Ascending aorta (tissue), 2 donors: ENCODE measurements around the gene SUPT16H. TPM values are rescaled to one million over a fixed set of nuclear protein-coding genes. Genes with fewer than 3 reads are reported as not detected.
"Not testable (repeated sequence)": the region's sequence is repeated elsewhere in the genome, so short reads cannot be mapped to it uniquely, and the experiment has no call there.

Experiments used
- DNase-seq, 2 donors: peaks; one replicate each; pipeline ENCODE4 v3.0.0-alpha.2; 2019; ENCODE audit warnings: low spot score in 2 of 2
- H3K27ac ChIP-seq, 2 donors: fragments of 200-600 bp; sonication (generic); one replicate each; pipeline ENCODE4 v1.5.1; 2016 to 2017; ENCODE audit warnings: mild to moderate bottlenecking in 1 of 2
- H3K27me3 ChIP-seq: fragments of 200-600 bp; sonication (generic); one replicate; pipeline ENCODE4 v1.5.1; 2017
- H3K36me3 ChIP-seq, 2 donors: fragments of 200-600 bp; sonication (generic); one replicate each; pipeline ENCODE4 v1.5.1; 2016
- H3K4me1 ChIP-seq, 2 donors: fragments of 200-600 bp; sonication (generic); one replicate each; pipeline ENCODE4 v1.5.1; 2016 to 2017; ENCODE audit warnings: mild to moderate bottlenecking in 1 of 2
- H3K4me3 ChIP-seq, 2 donors: fragments of 200-600 bp; sonication (generic); one replicate each; pipeline ENCODE4 v1.5.1; 2016 to 2017; ENCODE audit warnings: mild to moderate bottlenecking in 1 of 2
- H3K9me3 ChIP-seq, 2 donors: fragments of 200-600 bp; sonication (generic); one replicate each; pipeline ENCODE4 v1.5.1; 2016
- intact Hi-C: fragments of 100-400 bp; cut with DNase I; formaldehyde crosslinking; loops from one replicate; pipeline ENCODE4 v1.15.1; 2023
- total RNA-seq: library from RNA; depleted of rRNA; stranded (reverse); fragments of >200 nt; gene quantifications from one replicate; pipeline ENCODE4 v1.1.0, GENCODE V29; 2016
- TF ChIP-seq, protein P1 (sequence below), 3 experiments: fragments of 200-600 bp in 2 of 3; fragments of 450-650 bp in 1 of 3; sonication (generic) in 2 of 3; IDR thresholded peaks; one replicate each; pipeline ENCODE4 v1.5.1; 2016 to 2019; ENCODE audit warnings: antibody characterized with exemption in 3 of 3, mild to moderate bottlenecking in 1 of 3, moderate library complexity in 1 of 3

Gene SUPT16H
- total RNA-seq, 1 donor from 2014 or later: 13.5 TPM

- H3K27ac ChIP-seq: no peak overlapping the region
- TF ChIP-seq, protein P1, sequence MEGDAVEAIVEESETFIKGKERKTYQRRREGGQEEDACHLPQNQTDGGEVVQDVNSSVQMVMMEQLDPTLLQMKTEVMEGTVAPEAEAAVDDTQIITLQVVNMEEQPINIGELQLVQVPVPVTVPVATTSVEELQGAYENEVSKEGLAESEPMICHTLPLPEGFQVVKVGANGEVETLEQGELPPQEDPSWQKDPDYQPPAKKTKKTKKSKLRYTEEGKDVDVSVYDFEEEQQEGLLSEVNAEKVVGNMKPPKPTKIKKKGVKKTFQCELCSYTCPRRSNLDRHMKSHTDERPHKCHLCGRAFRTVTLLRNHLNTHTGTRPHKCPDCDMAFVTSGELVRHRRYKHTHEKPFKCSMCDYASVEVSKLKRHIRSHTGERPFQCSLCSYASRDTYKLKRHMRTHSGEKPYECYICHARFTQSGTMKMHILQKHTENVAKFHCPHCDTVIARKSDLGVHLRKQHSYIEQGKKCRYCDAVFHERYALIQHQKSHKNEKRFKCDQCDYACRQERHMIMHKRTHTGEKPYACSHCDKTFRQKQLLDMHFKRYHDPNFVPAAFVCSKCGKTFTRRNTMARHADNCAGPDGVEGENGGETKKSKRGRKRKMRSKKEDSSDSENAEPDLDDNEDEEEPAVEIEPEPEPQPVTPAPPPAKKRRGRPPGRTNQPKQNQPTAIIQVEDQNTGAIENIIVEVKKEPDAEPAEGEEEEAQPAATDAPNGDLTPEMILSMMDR (IDR thresholded peaks at IDR 0.05): no peak
- DNase-seq: peak; percentile 21 to 75
- no peaks in the 10 kb centered on the region for H3K4me1 ChIP-seq
- no peaks in the 10 kb centered on the region for H3K9me3 ChIP-seq
- intact Hi-C loops: no loop called here
- H3K36me3 ChIP-seq: no peaks in the 10 kb centered on the region
- H3K27me3 ChIP-seq: no peaks in the 10 kb centered on the region
- peak overlapping the region; percentile 38 to 39 for H3K4me3 ChIP-seq
These were observed 75.2 kb downstream of the SUPT16H start for GRCh38 chr14:21308479-21309237.

- H3K27me3 ChIP-seq: no peaks in the 10 kb centered on the region
- intact Hi-C loops: no loop called here
- H3K27ac ChIP-seq: no peak overlapping the region
- H3K36me3 ChIP-seq: no peaks in the 10 kb centered on the region
- TF ChIP-seq, protein P1 (IDR thresholded peaks at IDR 0.05): no peak
- no peak for DNase-seq
- H3K4me1 ChIP-seq: no peaks in the 10 kb centered on the region
- no peaks in the 10 kb centered on the region for H3K9me3 ChIP-seq
- H3K4me3 ChIP-seq: peak overlapping the region in 1 of 2 donors; percentile 39
These were observed 75.7 kb downstream of the SUPT16H start for GRCh38 chr14:21308132-21308478.

GRCh38 chr14:21307637-21308036 lies 76.2 kb downstream of the SUPT16H start:
- Histone ChIP-seq H3K36me3 (no peaks in the 10 kb centered on the region), H3K27me3 (no peaks in the 10 kb centered on the region), H3K9me3 (no peaks in the 10 kb centered on the region), H3K27ac (no peak overlapping the region), H3K4me3 (no peak overlapping the region), H3K4me1 (no peaks in the 10 kb centered on the region)
- DNase-seq: no peak
- TF ChIP-seq, protein P1 (IDR thresholded peaks at IDR 0.05): no peak
- intact Hi-C loops: no loop called here

GRCh38 chr14:21302836-21303140 lies 81.0 kb downstream of the SUPT16H start:
- H3K4me1 ChIP-seq, H3K4me3 ChIP-seq, H3K36me3 ChIP-seq, DNase-seq, H3K27me3 ChIP-seq, H3K9me3 ChIP-seq, intact Hi-C loops, H3K27ac ChIP-seq: not testable (repeated sequence)

GRCh38 chr14:21302013-21302835 lies 81.6 kb downstream of the SUPT16H start:
- H3K4me1 ChIP-seq: peaks cover 0 to 3% of the 10 kb centered on the region in 2 donors
- intact Hi-C loops: no loop called here
- no peaks in the 10 kb centered on the region for H3K36me3 ChIP-seq
- no peaks in the 10 kb centered on the region for H3K27me3 ChIP-seq
- no peak overlapping the region for H3K27ac ChIP-seq
- DNase-seq: no peak
- H3K4me3 ChIP-seq: no peak overlapping the region
- TF ChIP-seq, protein P1 (IDR thresholded peaks at IDR 0.05): no peak
- H3K9me3 ChIP-seq: no peaks in the 10 kb centered on the region

Other genes starting within 250 kb of the SUPT16H start
- gene OR5AU1, start 228.0 kb downstream of the SUPT16H start, total RNA-seq: not detected
- 303 TPM for gene HNRNPC, start 114.6 kb downstream of the SUPT16H start, total RNA-seq
- not detected for gene RPGRIP1, start 103.9 kb downstream of the SUPT16H start, total RNA-seq
- gene CHD8, start 72.1 kb upstream of the SUPT16H start, total RNA-seq: 96.0 TPM
- gene RAB2B, start 92.9 kb upstream of the SUPT16H start, total RNA-seq: 19.2 TPM
- gene TOX4, start 93.2 kb upstream of the SUPT16H start, total RNA-seq: 76.7 TPM
- 45.0 TPM for gene METTL3, start 127.3 kb upstream of the SUPT16H start, total RNA-seq
- 18.0 TPM for gene SALL2, start 142.3 kb upstream of the SUPT16H start, total RNA-seq
- gene OR10G3, start 196.1 kb upstream of the SUPT16H start, total RNA-seq: not detected